GM23248 (cell line): ENCODE data around the gene ZNF644.
"Not testable (repeated sequence)": the region's sequence is repeated elsewhere in the genome, so short reads cannot be mapped to it uniquely, and the experiment has no call there.

Source experiments
- EZH2 ChIP-seq: fragments of 200-600 bp; sonication (generic); IDR thresholded peaks from 2 replicates; pipeline ENCODE4 v1.6.1; 2018; ENCODE audit warnings: antibody characterized with exemption, mild to moderate bottlenecking; ENCODE audit not compliant: insufficient read depth, poor library complexity, severe bottlenecking
- EZH2phosphoT487 ChIP-seq: fragments of 200-600 bp; sonication (generic); IDR thresholded peaks from 2 replicates; pipeline ENCODE4 v1.6.1; 2018; ENCODE audit warnings: antibody characterized with exemption, moderate library complexity, mild to moderate bottlenecking, low read depth; ENCODE audit not compliant: insufficient read depth

DNA sequence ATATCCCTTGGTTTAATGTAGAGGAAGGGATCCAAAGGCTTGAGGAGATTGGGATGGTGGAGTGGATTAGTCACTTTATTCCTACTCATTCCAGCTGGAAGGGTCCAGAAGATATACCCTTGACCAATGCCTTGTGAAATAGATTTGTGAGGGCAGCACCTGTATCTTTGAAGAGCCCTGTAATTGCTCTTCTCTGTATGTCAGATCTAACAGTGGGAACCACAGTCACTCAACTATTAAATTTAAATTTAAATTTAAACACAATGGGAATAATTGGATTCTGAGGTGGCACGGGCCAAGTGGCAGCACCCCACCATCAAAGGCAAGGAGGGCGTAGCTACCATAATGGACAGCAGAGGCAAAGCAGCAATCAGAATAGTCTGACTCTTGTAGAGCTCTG lies 20.5 kb upstream of the ZNF644 start:
- not testable (repeated sequence) for TF ChIP-seq EZH2phosphoT487, EZH2
